ENCODE data around the gene TYR.
"Not testable (repeated sequence)": the region's sequence is repeated elsewhere in the genome, so short reads cannot be mapped to it uniquely, and the experiment has no call there.

GRCh38 chr11:89272540-89273088 is 94.9 kb downstream of the TYR start:
- not testable (repeated sequence) for TF ChIP-seq ZNF274 (IDR thresholded peaks at IDR 0.05; ENCODE audit: low read depth, low read length); YY1 (IDR thresholded peaks at IDR 0.05; ENCODE audit: insufficient read depth, insufficient read length)

Measured in NT2/D1 (cell line).